ENCODE measurements around the gene STAT1.

DNA sequence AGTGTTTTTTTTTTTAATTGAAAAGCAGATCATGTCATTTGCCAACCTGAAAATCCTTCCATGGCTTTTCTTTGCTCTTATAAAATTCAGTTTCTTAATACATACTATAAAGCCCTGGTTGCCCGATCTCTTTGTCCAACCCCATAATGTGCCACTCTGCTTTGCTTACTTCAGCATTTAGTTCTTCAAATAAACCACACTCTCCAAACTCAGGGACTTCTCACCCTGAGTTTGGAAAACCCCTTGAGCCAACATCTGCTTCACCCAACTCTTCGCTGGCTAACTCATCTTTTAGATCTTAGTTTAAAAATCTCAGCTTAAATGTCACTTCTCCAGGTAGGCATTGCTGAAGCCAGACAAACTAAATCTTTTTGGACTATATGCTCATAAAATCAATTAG lies 1.3 kb upstream of the STAT1 start:
- TF ChIP-seq, protein P1, sequence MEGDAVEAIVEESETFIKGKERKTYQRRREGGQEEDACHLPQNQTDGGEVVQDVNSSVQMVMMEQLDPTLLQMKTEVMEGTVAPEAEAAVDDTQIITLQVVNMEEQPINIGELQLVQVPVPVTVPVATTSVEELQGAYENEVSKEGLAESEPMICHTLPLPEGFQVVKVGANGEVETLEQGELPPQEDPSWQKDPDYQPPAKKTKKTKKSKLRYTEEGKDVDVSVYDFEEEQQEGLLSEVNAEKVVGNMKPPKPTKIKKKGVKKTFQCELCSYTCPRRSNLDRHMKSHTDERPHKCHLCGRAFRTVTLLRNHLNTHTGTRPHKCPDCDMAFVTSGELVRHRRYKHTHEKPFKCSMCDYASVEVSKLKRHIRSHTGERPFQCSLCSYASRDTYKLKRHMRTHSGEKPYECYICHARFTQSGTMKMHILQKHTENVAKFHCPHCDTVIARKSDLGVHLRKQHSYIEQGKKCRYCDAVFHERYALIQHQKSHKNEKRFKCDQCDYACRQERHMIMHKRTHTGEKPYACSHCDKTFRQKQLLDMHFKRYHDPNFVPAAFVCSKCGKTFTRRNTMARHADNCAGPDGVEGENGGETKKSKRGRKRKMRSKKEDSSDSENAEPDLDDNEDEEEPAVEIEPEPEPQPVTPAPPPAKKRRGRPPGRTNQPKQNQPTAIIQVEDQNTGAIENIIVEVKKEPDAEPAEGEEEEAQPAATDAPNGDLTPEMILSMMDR (IDR thresholded peaks at IDR 0.05 in 2 of 3, conservative IDR thresholded peaks at IDR 0.05 in 1 of 3; ENCODE audit: control insufficient read depth in 2 of 3, extremely low read depth in 1 of 3, insufficient read depth in 1 of 3, low read depth in 3 of 3, low read length in 3 of 3), result no peak
- no peak for TF ChIP-seq POLR2A (IDR thresholded peaks at IDR 0.05; ENCODE audit: low read depth, low read length)
- no peak for TF ChIP-seq BRCA1 (IDR thresholded peaks at IDR 0.05; ENCODE audit: low read depth, low read length)
- no peak for TF ChIP-seq KDM1A (IDR thresholded peaks at IDR 0.05; ENCODE audit: borderline replicate concordance)
- TF ChIP-seq EP300 (IDR thresholded peaks at IDR 0.05; ENCODE audit: borderline replicate concordance in 1 of 2, control insufficient read depth in 1 of 2, low read depth in 2 of 2, low read length in 2 of 2), result no peak
- no peak for TF ChIP-seq POLR2AphosphoS5 (IDR thresholded peaks at IDR 0.05; ENCODE audit: low read length)
- TF ChIP-seq, protein P2, sequence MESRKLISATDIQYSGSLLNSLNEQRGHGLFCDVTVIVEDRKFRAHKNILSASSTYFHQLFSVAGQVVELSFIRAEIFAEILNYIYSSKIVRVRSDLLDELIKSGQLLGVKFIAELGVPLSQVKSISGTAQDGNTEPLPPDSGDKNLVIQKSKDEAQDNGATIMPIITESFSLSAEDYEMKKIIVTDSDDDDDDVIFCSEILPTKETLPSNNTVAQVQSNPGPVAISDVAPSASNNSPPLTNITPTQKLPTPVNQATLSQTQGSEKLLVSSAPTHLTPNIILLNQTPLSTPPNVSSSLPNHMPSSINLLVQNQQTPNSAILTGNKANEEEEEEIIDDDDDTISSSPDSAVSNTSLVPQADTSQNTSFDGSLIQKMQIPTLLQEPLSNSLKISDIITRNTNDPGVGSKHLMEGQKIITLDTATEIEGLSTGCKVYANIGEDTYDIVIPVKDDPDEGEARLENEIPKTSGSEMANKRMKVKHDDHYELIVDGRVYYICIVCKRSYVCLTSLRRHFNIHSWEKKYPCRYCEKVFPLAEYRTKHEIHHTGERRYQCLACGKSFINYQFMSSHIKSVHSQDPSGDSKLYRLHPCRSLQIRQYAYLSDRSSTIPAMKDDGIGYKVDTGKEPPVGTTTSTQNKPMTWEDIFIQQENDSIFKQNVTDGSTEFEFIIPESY (IDR thresholded peaks at IDR 0.05), result no peak
- TF ChIP-seq, protein P3, sequence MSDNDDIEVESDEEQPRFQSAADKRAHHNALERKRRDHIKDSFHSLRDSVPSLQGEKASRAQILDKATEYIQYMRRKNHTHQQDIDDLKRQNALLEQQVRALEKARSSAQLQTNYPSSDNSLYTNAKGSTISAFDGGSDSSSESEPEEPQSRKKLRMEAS (IDR thresholded peaks at IDR 0.05; ENCODE audit: low read depth, low read length), result no peak
- TF ChIP-seq JUND (IDR thresholded peaks at IDR 0.05; ENCODE audit: low read depth, low read length), result no peak
- TF ChIP-seq, protein P4, sequence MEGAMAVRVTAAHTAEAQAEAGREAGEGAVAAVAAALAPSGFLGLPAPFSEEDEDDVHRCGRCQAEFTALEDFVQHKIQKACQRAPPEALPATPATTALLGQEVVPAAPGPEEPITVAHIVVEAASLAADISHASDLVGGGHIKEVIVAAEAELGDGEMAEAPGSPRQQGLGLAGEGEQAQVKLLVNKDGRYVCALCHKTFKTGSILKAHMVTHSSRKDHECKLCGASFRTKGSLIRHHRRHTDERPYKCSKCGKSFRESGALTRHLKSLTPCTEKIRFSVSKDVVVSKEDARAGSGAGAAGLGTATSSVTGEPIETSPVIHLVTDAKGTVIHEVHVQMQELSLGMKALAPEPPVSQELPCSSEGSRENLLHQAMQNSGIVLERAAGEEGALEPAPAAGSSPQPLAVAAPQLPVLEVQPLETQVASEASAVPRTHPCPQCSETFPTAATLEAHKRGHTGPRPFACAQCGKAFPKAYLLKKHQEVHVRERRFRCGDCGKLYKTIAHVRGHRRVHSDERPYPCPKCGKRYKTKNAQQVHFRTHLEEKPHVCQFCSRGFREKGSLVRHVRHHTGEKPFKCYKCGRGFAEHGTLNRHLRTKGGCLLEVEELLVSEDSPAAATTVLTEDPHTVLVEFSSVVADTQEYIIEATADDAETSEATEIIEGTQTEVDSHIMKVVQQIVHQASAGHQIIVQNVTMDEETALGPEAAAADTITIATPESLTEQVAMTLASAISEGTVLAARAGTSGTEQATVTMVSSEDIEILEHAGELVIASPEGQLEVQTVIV (IDR thresholded peaks at IDR 0.05; ENCODE audit: borderline replicate concordance, partially characterized antibody), result no peak
- TF ChIP-seq SIX5 (IDR thresholded peaks at IDR 0.05; ENCODE audit: low read depth, low read length, severe bottlenecking), result no peak
- no peak for TF ChIP-seq ZSCAN29 (IDR thresholded peaks at IDR 0.05)

Data from GM12878 (cell line).